Activated naive CD4-positive, alpha-beta T cell treated with anti-CD3 and anti-CD28 coated beads, Interleukin-2, amount 10 ng/mL, durations not matched to agents 7 days and 5 days (primary cell): Measurements from ENCODE around the gene FNDC10.

Experiments used
- CTCF ChIA-PET: fragments of 350-600 bp; sonication (Branson Sonifier 250); formaldehyde crosslinking; loops from one replicate; lab custom pipeline; 2021; ENCODE audit warnings: antibody characterized with exemption; lab: Charles Lee
- DNase-seq: peaks from one replicate; pipeline ENCODE4 v3.0.0-alpha.2; 2020
- H3K27ac Mint-ChIP-seq: one replicate; pipeline ENCODE4 v1.8.0; 2021; ENCODE audit warnings: mild to moderate bottlenecking, moderate library complexity, mixed read lengths
- H3K27me3 Mint-ChIP-seq: one replicate; pipeline ENCODE4 v1.8.0; 2021; ENCODE audit warnings: mild to moderate bottlenecking, mixed read lengths
- H3K36me3 Mint-ChIP-seq: one replicate; pipeline ENCODE4 v1.8.0; 2021; ENCODE audit warnings: mixed read lengths
- H3K4me1 Mint-ChIP-seq: one replicate; pipeline ENCODE4 v1.8.0; 2021; ENCODE audit warnings: mixed read lengths
- H3K4me3 Mint-ChIP-seq: one replicate; pipeline ENCODE4 v1.8.0; 2021; ENCODE audit warnings: mild to moderate bottlenecking, moderate library complexity, mixed read lengths
- H3K9me3 Mint-ChIP-seq: one replicate; pipeline ENCODE4 v1.8.0; 2021; ENCODE audit warnings: mixed read lengths

Gene FNDC10

GRCh38 chr1:1623181-1623630, 23.3 kb upstream of the FNDC10 start:
- DNase-seq: no peak
- no peak overlapping the region for H3K27ac Mint-ChIP-seq
- H3K4me1 Mint-ChIP-seq: no peaks in the 10 kb centered on the region
- H3K36me3 Mint-ChIP-seq: no peaks in the 10 kb centered on the region
- CTCF ChIA-PET: no interaction called here
- no peaks in the 10 kb centered on the region for H3K27me3 Mint-ChIP-seq
- H3K4me3 Mint-ChIP-seq: no peak overlapping the region
- H3K9me3 Mint-ChIP-seq: no peaks in the 10 kb centered on the region

- CTCF ChIA-PET: no interaction called here
- no peak for DNase-seq
- no peaks in the 10 kb centered on the region for H3K4me1 Mint-ChIP-seq
- peak overlapping the region; percentile 13 for H3K27ac Mint-ChIP-seq
- no peaks in the 10 kb centered on the region for H3K36me3 Mint-ChIP-seq
- H3K27me3 Mint-ChIP-seq: no peaks in the 10 kb centered on the region
- no peaks in the 10 kb centered on the region for H3K9me3 Mint-ChIP-seq
- H3K4me3 Mint-ChIP-seq: no peak overlapping the region
Measured at GRCh38 chr1:1622788-1623094, 22.8 kb upstream of the FNDC10 start.

- no peak overlapping the region for H3K27ac Mint-ChIP-seq
Measured at GRCh38 chr1:1622010-1622787, 22.3 kb upstream of the FNDC10 start.

GRCh38 chr1:1621173-1622009, 21.5 kb upstream of the FNDC10 start:
- DNase-seq: no peak
- H3K27me3 Mint-ChIP-seq: no peaks in the 10 kb centered on the region
- no peak overlapping the region for H3K27ac Mint-ChIP-seq
- no peak overlapping the region for H3K4me3 Mint-ChIP-seq
- peaks cover 6% of the 10 kb centered on the region for H3K36me3 Mint-ChIP-seq
- peaks cover 11% of the 10 kb centered on the region for H3K4me1 Mint-ChIP-seq
- no peaks in the 10 kb centered on the region for H3K9me3 Mint-ChIP-seq
- CTCF ChIA-PET: no interaction called here

More at GRCh38 chr1:1622010-1622787, 22.3 kb upstream of the FNDC10 start:
- DNase-seq: no peak
- CTCF ChIA-PET: no interaction called here
- Mint-ChIP-seq H3K27me3 (no peaks in the 10 kb centered on the region), H3K4me3 (no peak overlapping the region), H3K36me3 (peaks cover 5% of the 10 kb centered on the region), H3K9me3 (no peaks in the 10 kb centered on the region), H3K4me1 (peaks cover 3% of the 10 kb centered on the region)

GRCh38 chr1:1620433-1621139, 20.7 kb upstream of the FNDC10 start:
- Mint-ChIP-seq H3K4me3 (no peak overlapping the region), H3K27ac (no peak overlapping the region), H3K9me3 (no peaks in the 10 kb centered on the region), H3K4me1 (peaks cover 11% of the 10 kb centered on the region), H3K36me3 (peaks cover 6% of the 10 kb centered on the region), H3K27me3 (no peaks in the 10 kb centered on the region)
- DNase-seq: no peak
- CTCF ChIA-PET: no interaction called here

- H3K27me3 Mint-ChIP-seq: no peaks in the 10 kb centered on the region
Measured at GRCh38 chr1:1619917-1620361, 20.0 kb upstream of the FNDC10 start.

GRCh38 chr1:1618396-1619068, 18.6 kb upstream of the FNDC10 start:
- CTCF ChIA-PET: no interaction called here
- peaks cover 14% of the 10 kb centered on the region for H3K36me3 Mint-ChIP-seq
- no peaks in the 10 kb centered on the region for H3K27me3 Mint-ChIP-seq
- H3K27ac Mint-ChIP-seq: no peak overlapping the region
- H3K9me3 Mint-ChIP-seq: no peaks in the 10 kb centered on the region
- H3K4me1 Mint-ChIP-seq: peaks cover 24% of the 10 kb centered on the region
- H3K4me3 Mint-ChIP-seq: no peak overlapping the region
- DNase-seq: no peak

More at GRCh38 chr1:1619917-1620361, 20.0 kb upstream of the FNDC10 start:
- CTCF ChIA-PET: no interaction called here
- no peak for DNase-seq
- no peaks in the 10 kb centered on the region for H3K9me3 Mint-ChIP-seq
- H3K36me3 Mint-ChIP-seq: peaks cover 6% of the 10 kb centered on the region
- no peak overlapping the region for H3K27ac Mint-ChIP-seq
- H3K4me3 Mint-ChIP-seq: no peak overlapping the region
- H3K4me1 Mint-ChIP-seq: peaks cover 11% of the 10 kb centered on the region

- no peaks in the 10 kb centered on the region for H3K27me3 Mint-ChIP-seq
- H3K36me3 Mint-ChIP-seq: peaks cover 15% of the 10 kb centered on the region
- DNase-seq: no peak
- H3K4me3 Mint-ChIP-seq: peak overlapping the region; percentile 82
- H3K4me1 Mint-ChIP-seq: peaks cover 26% of the 10 kb centered on the region
- no peak overlapping the region for H3K27ac Mint-ChIP-seq
- H3K9me3 Mint-ChIP-seq: no peaks in the 10 kb centered on the region
- CTCF ChIA-PET: no interaction called here
Measured at GRCh38 chr1:1617925-1618324, 18.0 kb upstream of the FNDC10 start.

GRCh38 chr1:1617516-1617915, 17.6 kb upstream of the FNDC10 start:
- Mint-ChIP-seq H3K36me3 (peaks cover 15% of the 10 kb centered on the region), H3K4me3 (peak overlapping the region; percentile 82), H3K27me3 (no peaks in the 10 kb centered on the region), H3K4me1 (peaks cover 26% of the 10 kb centered on the region), H3K9me3 (no peaks in the 10 kb centered on the region), H3K27ac (peak overlapping the region; percentile 85)
- no peak for DNase-seq
- CTCF ChIA-PET: no interaction called here

- H3K4me3 Mint-ChIP-seq: peak overlapping the region; percentile 82
- CTCF ChIA-PET: no interaction called here
- DNase-seq: no peak
- no peaks in the 10 kb centered on the region for H3K27me3 Mint-ChIP-seq
- no peaks in the 10 kb centered on the region for H3K9me3 Mint-ChIP-seq
- peak overlapping the region; percentile 85 for H3K27ac Mint-ChIP-seq
- H3K36me3 Mint-ChIP-seq: peaks cover 19% of the 10 kb centered on the region
- peaks cover 30% of the 10 kb centered on the region for H3K4me1 Mint-ChIP-seq
Measured at GRCh38 chr1:1616838-1617237, 16.9 kb upstream of the FNDC10 start.

GRCh38 chr1:1616045-1616790, 16.3 kb upstream of the FNDC10 start:
- Mint-ChIP-seq H3K27me3 (no peaks in the 10 kb centered on the region), H3K36me3 (peaks cover 19% of the 10 kb centered on the region), H3K9me3 (no peaks in the 10 kb centered on the region), H3K4me1 (peaks cover 31% of the 10 kb centered on the region), H3K4me3 (peak overlapping the region; percentile 82), H3K27ac (peak overlapping the region; percentile 85)
- DNase-seq: peak; percentile 64
- CTCF ChIA-PET: no interaction called here

- peak; percentile 97 for DNase-seq
- Mint-ChIP-seq H3K4me1 (peaks cover 35% of the 10 kb centered on the region), H3K9me3 (no peaks in the 10 kb centered on the region), H3K4me3 (peak within 1 kb of the TSS; percentile 87), H3K27ac (peak within 1 kb of the TSS; percentile 98), H3K27me3 (no peaks in the 10 kb centered on the region), H3K36me3 (peaks cover 19% of the 10 kb centered on the region)
- CTCF ChIA-PET: interaction anchor here (0.7 kb wide), 1 partner anchor 12 kb away, joined by 3 read pairs; no protein-coding TSS in a partner anchor
Measured at GRCh38 chr1:1615256-1616044, 15.5 kb upstream of the FNDC10 start, which contains the start of gene MIB2. MIB2 (plus strand) TSS chr1:1615500; CDS start chr1:1623453, 7,953 bp downstream.

- H3K36me3 Mint-ChIP-seq: peaks cover 19% of the 10 kb centered on the region
- H3K4me3 Mint-ChIP-seq: peak overlapping the region; percentile 87
- H3K27me3 Mint-ChIP-seq: no peaks in the 10 kb centered on the region
- peak overlapping the region; percentile 98 for H3K27ac Mint-ChIP-seq
- H3K4me1 Mint-ChIP-seq: peaks cover 35% of the 10 kb centered on the region
- H3K9me3 Mint-ChIP-seq: no peaks in the 10 kb centered on the region
- CTCF ChIA-PET: interaction anchor here (0.7 kb wide), 1 partner anchor 11 kb away, joined by 3 read pairs; no protein-coding TSS in a partner anchor
- DNase-seq: no peak
Measured at GRCh38 chr1:1614954-1615255, 15.0 kb upstream of the FNDC10 start.
